HS-27A (cell line): Measurements from ENCODE around the gene GRM7.

Experiments used
- DNase-seq: peaks from one replicate; pipeline ENCODE4 v3.0.0-alpha.2; 2012; ENCODE audit warnings: low read depth, missing footprints

GRM7 gene

DNA sequence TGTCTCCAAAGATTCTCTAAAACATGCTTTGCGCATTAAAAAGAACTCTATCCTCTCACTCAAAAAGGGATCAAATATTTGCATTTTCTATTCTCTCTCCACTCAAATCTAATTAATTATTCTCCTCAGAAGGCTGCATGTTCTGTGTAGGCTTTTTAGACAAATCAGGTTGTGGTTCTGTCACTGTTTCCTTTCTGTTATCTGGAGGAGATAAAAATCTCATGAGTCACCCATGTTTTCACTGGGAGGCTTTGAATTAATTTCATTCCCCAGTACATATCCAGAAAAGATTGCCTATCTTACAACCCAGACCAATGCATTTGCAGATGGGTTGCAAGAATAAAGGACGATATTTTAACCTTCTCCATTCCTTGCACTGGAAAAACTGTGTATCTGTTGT, 446.5 kb downstream of the GRM7 start:
- DNase-seq: no peak

DNA sequence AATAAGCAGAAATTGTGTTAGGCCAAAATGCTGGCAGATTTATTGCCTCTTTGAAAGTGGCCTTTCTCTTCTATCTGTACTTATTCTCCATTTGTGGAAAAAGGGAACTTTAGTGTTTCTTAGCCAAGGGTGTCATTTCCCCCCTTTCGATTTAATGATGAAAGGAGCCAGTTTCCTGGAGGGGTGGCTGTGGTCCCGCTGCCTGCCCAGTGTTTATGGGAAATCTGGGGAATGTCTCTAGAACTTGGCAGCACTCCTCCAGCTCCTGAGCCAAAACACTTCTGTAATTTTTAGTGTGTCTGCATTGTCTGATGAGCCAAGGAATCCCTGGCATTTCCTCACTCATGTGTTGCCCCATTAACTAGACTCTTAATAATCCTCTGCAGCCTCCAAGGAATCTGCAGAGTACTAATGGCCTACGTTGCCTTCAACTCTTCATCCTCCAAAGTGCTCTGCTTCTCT, 448.8 kb downstream of the GRM7 start:
- DNase-seq: no peak

DNA sequence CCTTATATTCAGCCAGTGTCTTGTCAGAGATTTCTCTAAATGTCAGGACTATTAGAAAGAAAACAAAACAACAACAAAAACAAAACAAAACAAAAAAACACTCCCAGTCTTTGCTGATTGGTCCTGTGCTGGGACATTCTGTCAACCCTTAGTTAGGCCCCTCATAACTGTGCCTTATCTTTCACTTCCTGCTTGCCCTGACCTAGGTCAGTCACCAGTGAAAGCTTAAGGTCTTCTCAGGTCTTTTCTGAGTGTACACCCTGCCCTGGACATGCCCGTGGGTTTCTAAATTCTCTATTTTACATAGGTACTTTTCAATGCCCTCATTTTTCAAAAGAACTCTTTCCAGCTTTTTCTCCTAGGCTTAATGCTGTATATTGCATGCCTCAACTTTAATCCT, 454.1 kb downstream of the GRM7 start:
- no peak for DNase-seq

DNA sequence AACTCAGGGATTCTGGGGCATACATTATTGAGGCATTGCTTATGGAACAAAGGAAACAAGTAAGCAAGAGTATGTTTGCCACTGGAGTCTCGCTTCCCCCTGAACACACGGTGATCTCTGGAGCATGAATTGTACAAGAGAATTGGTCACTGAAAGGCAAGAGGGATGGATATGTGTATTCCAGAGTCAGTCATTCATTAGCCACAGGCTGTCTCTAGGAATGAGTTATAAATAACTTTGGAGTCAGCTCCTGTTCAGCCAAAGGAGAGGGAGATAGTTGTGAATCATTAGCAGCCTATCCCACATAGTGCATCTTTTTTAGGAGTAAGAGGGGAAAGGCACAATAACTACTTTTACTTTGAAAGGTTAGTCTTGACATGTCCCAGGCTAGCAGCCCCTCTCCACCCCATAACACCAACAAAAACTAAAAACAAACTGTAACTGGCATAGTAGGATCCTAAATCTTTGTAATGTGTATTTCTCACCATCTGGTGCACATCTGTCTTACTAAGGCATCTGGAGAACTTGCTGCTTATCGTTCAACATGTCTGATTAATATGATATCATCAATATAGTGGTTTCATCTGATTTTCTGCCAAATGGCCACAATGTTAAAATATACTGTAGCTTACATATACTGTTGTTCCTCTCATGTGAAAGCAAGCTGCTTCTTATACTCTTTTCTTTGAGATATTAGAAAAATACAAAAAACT, 462.2 kb downstream of the GRM7 start:
- DNase-seq: no peak

DNA sequence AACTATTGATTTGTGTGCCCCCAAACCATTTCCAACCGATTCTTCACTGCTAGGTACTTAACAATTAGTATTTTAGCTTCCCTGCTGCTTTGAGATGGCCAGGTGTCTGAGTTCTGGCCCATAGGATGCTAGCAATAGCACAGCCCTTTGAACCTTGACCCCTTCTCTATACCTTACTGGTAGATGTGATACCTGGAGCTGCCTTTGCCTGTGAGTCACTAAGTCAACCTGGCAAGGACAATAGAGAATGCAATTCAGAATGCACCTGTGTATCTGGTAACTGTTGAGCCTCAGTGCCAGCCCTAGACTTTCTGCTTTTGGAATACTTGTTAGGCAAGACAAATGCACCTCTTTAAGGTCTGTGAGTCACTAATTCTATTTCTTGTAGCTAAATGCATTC, 467.4 kb downstream of the GRM7 start:
- DNase-seq: no peak

DNA sequence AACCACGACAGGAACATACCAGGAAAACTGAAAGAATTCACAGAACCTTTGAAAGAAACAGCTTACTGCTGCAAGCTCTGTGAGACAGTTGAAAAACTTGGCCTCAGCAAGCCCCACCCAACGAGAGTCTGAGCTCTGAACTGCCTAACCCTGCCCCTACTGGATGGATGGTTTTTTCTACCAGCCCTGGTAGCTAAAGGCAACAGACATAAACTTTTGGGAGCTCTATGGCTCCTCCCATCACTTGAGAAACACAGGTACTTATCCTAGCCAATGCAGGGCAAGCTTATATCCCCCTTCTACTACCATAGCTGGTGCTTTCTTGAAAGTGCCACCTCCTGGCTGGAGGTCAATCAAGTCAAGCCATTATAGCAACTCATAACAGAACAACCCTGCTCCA, 471.8 kb downstream of the GRM7 start:
- DNase-seq: no peak

DNA sequence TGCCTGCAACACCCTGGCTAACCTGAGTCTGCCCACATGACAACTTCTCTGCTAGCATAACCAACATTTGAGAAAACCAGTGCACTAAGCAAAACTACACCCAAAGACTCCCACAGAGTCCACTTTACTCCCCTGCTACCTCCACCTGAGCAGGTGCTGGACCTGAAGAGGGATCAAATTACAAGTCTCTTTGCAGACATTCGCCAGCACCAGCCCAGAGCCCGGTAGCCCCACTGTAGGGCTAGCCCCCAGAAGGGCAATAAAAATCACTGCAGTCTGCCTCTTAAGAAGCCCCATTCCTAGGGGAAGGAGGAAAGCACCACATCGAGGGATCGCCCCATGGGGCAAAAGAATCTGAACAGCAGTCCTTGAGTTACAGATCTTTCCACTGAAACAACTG, 472.2 kb downstream of the GRM7 start:
- no peak for DNase-seq

DNA sequence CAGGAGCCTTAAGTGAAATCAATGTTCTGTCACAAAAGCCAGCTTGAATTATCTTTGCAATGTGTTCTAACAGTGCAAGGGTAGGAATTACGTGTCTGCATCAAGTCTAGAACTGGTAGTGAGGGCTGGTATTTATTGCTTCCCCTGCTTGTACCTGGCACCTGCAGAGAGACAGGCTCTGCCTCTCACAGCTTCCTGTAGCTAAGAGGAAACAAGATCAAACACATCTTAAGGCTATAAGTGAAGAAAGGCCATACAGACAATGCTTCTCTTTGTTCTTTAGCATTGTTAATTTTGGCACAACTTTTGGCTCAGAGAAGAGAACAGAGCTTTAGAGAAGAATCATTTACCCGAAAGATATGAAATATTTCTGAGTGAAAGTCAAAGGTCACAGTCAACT, 479.9 kb downstream of the GRM7 start:
- no peak for DNase-seq

DNA sequence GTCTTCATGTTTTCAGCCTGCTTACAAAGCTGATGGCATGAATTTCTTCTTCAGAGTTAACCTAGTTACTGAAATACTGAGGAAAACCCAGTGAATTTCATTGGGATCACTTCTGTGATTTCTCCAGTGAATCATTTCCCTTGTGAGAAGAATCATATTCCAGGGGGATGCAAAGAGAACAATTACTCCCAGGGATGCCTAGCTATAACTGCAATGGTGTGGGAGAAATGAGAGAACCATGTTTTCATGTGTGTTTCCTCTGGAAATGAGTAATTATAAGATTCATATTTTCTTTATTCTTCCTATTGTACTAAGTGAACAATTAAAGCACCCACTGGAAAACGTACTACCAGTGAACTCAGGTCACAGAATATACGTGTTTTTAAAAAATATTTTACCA, 485.4 kb downstream of the GRM7 start:
- no peak for DNase-seq

DNA sequence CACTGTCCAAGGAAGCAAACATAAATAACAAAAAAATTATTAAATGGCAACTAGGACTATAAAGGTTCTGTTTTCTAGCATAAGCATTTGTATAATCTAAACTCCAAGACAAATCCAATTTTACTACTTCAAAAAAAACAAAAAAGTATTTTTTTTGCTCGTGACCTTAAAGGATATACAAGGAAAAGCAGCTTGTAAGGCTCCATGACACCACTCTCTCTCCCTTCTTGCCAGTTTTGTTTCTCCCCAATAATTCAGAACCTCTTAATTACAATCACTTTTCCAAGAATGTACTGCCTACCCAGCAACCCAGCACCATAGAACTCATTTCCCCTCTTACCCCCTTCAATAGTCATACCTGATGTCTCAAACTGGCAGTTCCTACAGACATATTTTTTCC, 496.2 kb downstream of the GRM7 start:
- no peak for DNase-seq

DNA sequence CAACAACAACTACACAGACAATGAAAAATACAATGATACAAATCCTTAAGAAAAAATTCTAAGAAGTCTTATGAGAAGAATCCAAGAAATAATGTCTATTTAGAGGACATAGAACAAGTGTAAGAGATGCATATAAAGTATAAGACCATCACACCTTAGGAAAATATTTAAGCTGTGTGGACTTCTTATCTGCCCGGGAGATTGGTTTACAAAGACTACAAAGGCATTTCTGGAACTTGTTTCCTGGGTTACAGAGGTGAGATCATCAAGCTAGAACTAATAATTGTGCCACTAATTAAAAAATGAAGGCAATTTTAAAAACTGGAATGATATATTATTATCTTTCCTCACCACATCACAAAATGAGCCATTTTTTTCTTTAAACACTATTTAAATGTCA, 507.1 kb downstream of the GRM7 start:
- DNase-seq: no peak

DNA sequence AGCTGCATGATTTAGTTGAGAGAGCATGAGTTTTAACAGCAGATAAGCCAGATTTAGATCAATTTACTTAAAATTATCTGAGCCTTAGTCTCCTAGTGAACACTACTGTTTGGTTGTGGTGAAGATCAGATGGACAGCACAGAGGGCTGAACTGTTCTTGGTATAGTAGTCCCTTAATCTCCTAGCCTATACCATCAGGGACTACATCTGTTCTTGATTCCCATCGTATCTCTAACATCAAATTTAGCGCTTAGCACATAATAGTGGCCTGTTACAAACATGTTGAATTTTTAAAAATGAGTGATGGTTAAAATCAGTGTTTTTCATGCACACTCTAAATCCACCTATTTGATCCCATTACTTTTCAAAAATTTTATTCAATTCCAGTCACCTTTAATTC, 507.7 kb downstream of the GRM7 start:
- DNase-seq: no peak

DNA sequence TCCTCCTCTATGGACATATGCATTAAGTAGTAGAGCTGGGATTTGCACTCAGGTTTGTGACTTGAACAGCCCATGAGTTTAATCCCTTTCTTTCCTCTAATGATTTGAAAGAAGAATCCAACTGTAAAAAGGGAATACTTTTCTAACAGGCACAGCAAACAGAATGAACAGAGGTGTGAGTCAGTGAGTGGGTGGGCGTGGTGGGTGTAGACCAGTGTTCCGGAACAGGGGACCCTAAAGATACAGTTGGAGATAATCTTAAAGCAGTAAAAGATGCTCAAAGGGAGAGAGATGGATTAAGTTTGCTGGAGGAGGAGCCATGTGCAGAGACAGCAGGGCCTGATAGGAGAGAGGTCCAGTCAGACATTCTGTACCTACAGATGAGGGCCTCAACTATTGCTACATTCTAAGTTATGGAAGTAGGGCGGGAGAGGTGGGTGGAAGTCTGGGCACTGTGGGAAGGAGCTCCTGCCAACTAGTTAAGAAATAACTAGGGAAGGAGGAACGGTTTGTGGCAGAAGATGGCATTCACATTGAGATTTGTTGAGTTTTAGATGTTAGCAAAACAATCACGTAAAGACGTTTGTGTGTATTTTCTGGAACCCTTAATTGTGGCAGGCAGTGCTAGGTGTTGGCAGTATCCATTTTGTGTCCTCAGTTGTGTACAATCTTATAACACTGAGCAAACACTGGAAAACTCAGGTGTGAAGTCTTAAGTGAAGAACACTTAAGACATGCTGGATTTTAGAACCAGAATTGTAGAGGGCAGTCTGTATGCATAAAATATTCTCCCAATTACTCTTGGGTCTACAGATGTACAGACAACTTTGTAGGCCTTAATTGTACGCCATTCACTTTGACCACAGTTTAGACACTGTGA, 511.0 kb downstream of the GRM7 start:
- DNase-seq: no peak

DNA sequence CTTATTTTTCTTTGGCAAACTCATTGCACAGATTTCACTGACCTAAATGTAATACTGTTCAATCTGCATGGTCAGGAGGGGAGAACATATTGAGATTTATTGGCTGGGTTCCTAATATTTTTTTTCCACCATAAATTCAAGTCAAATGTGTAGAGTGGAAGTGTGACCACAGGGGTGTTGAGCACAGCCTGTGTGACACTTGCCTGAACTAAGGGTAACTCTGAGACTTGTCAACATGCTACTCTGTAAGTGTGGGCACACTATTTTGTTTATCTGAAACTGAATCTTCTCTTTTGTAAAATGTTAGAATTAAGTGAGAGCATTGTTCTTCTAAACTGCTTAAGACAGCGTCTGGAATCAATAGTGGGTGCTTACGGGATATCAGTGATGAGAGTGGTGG, 516.2 kb downstream of the GRM7 start:
- DNase-seq: no peak

DNA sequence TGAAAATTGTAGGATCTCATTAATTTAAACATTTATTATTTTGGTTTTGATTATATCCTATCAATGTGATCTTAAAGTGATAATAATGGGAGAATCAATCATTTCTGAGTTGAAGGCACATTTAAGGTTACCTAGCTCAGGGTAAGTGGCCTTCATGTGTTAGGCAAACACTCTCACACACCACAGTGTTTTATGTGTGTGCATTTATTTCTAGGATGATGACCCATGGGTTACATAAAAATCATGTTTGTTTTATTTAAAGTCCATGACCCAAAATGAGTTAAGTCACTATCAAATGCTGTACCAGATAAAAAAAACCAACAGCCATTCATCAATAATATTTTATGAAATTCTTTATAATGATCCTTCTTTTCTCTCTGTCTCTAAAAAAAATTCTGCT, 520.8 kb downstream of the GRM7 start:
- DNase-seq: no peak

DNA sequence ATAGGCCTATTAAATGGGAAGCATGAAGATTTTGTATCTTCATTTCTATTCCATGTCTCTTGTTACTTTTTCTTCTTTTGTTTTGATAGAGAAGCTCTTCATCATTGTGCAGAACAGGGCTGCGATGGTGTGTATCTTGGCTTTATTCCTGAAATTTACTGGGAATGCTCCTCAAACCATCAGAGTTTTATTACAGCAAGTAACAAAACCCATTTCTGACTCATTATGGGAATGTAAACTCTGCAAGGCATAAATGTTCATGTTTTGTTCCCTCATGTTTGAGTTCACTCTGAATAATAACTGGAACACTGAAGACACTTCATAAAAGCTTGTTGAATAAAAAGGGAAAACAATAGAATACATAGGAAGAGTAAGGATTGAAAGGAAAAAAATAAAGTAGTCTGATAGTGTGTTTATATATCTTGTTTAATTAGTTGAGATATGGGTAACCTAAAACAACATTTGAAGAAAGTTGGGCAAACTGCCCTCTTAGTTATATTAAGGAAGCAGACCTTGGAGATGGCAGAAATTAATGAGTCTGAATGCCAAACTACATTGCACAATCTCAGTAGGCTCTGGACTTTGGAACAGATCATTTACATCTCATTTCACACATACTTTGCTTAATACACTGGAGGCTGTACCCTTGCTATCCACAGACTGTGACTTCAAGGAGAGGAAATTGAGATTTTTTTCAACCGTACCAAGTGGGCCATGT, 521.5 kb downstream of the GRM7 start:
- no peak for DNase-seq

DNA sequence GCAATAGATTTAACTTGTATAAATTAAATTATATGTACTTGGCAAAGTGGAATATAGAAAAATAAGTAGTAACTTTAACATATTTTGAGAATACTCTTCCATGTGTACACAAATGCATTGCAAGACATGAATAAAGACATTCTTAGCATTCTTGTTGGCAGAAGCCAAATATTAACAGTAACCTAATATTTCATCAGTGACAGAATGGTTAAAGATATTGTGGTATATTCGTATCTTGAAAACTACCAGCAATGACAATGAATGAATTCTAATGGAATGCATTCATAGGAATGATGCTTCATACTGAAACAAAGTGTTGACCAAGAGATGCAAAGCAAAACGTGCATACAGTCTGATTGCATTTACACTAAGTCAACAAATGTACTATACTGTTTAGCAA, 524.7 kb downstream of the GRM7 start:
- DNase-seq: no peak

DNA sequence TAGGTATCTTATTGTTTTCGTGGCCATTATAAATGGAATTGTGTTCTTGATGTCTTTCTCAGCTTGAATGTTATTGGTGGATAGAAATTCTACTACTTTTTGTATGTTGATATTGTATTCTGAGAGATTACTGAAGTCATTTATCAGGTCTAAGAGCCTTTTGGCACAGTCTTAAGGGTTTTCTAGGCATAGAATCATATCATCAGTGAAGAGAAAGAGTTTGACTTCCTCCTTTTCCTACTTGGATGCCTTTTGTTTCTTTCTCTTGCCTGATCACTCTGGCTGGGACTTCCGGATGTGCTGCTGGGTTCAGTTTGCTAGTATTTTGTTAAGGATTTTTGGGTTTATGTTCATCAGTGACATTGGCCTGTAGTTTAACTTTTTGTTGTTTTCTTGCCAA, 527.1 kb downstream of the GRM7 start:
- no peak for DNase-seq

DNA sequence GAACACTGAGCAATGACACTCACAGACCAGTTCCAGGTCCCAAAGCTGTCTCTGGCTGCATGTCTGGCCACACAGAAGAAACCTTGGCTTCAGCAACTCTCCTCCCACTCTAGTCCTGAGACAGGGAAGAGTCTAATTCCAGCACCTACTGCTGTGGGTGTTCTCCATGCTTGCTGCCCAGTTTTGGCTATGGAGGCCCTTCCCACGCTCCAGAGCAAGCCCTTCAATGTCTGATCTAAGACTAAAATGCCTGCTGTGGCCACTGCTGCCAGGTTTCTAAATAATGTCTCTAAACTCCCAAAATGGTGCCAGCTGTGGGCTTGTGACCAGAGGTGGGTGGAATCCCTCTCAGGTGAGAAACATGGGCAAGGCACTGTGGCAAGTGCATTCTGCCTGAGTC, 531.3 kb downstream of the GRM7 start:
- DNase-seq: no peak

DNA sequence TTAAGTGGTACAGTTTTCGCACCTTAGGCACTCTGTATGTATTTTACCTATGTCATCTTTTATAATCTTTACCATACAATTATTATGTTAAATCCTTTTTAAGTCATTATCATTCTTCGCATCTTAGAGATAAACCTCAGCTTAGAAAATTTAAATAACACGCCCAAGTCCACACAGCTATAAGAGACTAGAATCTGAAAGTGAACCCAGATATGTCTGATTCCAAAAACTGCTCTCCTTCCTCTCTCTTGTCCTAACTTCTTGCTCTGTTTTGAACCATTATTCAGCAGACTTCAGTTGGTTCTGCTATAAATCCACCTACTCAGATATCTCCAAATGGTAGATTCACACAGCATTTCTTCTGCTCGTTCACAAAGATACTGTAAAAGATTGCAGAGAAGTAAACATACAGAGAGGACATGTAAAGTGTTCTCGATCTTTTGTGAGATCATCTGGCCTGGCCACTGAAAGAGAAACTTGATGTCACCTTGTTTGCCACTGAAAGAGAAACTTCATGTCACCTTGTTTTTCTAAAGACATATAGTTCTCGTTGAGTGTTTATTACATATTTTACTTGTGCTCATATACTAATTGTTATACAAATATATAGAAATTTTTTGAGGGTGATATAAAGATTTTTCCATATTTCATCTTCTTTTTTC, 533.2 kb downstream of the GRM7 start:
- DNase-seq: no peak

DNA sequence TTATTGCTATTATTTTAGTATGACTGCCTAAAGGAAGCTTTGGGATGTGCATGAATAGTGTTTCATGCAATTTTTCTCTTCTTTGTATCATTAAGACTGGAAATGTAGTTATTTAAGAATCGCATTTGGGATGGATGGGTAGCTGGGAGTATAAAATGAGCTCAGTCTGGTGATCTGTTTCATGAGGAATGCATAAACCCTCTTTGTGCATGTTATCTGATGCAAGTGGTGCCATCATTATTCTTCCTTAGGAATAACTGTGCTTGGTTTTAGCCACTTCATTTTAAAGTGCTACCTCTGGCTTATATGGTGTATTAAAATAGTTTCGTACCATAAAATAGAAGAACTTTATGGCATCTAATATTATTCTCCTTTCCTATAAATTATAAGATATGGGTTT, 535.6 kb downstream of the GRM7 start:
- DNase-seq: no peak

DNA sequence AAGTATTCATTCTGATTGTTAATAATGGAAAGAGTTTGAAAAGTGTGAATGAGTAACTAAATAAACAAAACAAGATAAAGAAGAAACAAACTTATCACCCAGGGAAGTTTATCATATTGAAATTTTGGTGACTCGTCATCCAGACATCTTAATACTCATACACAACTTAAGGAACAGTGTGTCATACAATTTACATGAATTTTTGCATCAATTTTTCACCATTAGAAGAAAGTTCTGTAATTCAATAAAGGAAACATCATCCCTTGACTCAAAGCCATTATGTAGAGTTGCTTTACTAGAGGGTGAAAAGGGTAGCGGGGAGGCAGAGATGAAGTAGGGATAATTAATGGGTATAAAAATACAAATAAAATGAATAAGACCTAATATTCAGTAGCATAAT, 536.2 kb downstream of the GRM7 start:
- no peak for DNase-seq
